ENCODE measurements around the gene CST1. TPM values are rescaled to one million over a fixed set of nuclear protein-coding genes. Genes with fewer than 3 reads are reported as not detected.
"Not testable (repeated sequence)": the region's sequence is repeated elsewhere in the genome, so short reads cannot be mapped to it uniquely, and the experiment has no call there.

Gene CST1
- total RNA-seq, 4 donors from 2014 or later: 11.2 TPM; not detected in 3

GRCh38 chr20:23752481-23753193, 1.9 kb upstream of the CST1 start:
- Histone ChIP-seq H3K4me3 (no peak overlapping the region), H3K36me3 (no peaks in the 10 kb centered on the region), H3K27me3 (no peaks in the 10 kb centered on the region), H3K27ac (no peak overlapping the region), H3K9me3 (no peaks in the 10 kb centered on the region), H3K4me1 (peaks cover 3% of the 10 kb centered on the region)
- TF ChIP-seq CTCF (IDR thresholded peaks at IDR 0.05): no peak
- TF ChIP-seq EP300 (IDR thresholded peaks at IDR 0.05): no peak
- TF ChIP-seq POLR2AphosphoS5 (IDR thresholded peaks at IDR 0.05): no peak
- WGBS: 90% methylated on average over 11 of the region's 11 CpGs
- no peak for DNase-seq (ENCODE audit: low spot score in 2 of 2)

GRCh38 chr20:23752019-23752418, 1.3 kb upstream of the CST1 start:
- DNase-seq (ENCODE audit: low spot score in 2 of 2): no peak
- Histone ChIP-seq H3K4me3 (no peak overlapping the region), H3K36me3 (no peaks in the 10 kb centered on the region), H3K9me3 (no peaks in the 10 kb centered on the region), H3K27ac (no peak overlapping the region), H3K4me1 (peaks cover 3% of the 10 kb centered on the region), H3K27me3 (no peaks in the 10 kb centered on the region)
- TF ChIP-seq POLR2AphosphoS5 (IDR thresholded peaks at IDR 0.05) (no peak), EP300 (IDR thresholded peaks at IDR 0.05) (no peak), CTCF (IDR thresholded peaks at IDR 0.05) (no peak)
- WGBS: 83% methylated on average over 4 of the region's 4 CpGs

GRCh38 chr20:23749746-23750145, 989 bp downstream of the CST1 start:
- DNase-seq (ENCODE audit: low spot score in 2 of 2): no peak
- no peaks in the 10 kb centered on the region for H3K27me3 ChIP-seq

GRCh38 chr20:23748975-23749374, 1.8 kb downstream of the CST1 start:
- not testable (repeated sequence) for DNase-seq (ENCODE audit: low spot score in 2 of 2); H3K27ac ChIP-seq; H3K36me3 ChIP-seq; H3K4me3 ChIP-seq; H3K27me3 ChIP-seq; H3K9me3 ChIP-seq; H3K4me1 ChIP-seq
- 79% methylated on average over 9 of the region's 10 CpGs for WGBS

More at GRCh38 chr20:23749746-23750145, 989 bp downstream of the CST1 start:
- no peaks in the 10 kb centered on the region for H3K36me3 ChIP-seq
- 91% methylated on average over 5 of the region's 5 CpGs for WGBS
- H3K9me3 ChIP-seq: no peaks in the 10 kb centered on the region
- no peak overlapping the region for H3K27ac ChIP-seq
- peaks cover 3% of the 10 kb centered on the region for H3K4me1 ChIP-seq
- H3K4me3 ChIP-seq: no peak overlapping the region
- TF ChIP-seq EP300 (IDR thresholded peaks at IDR 0.05) (no peak), POLR2A (IDR thresholded peaks at IDR 0.05) (no peak), CTCF (IDR thresholded peaks at IDR 0.05) (no peak), POLR2AphosphoS5 (IDR thresholded peaks at IDR 0.05) (no peak)

GRCh38 chr20:23747551-23747950, 3.2 kb downstream of the CST1 start:
- not testable (repeated sequence) for H3K4me1 ChIP-seq; H3K27me3 ChIP-seq; H3K4me3 ChIP-seq; H3K27ac ChIP-seq; DNase-seq (ENCODE audit: low spot score in 2 of 2); H3K36me3 ChIP-seq; H3K9me3 ChIP-seq
- 60% methylated on average over 7 of the region's 7 CpGs for WGBS

- DNase-seq (ENCODE audit: low spot score in 2 of 2); H3K4me1 ChIP-seq: not testable (repeated sequence)
- WGBS: 100% methylated on average over 1 of the region's 4 CpGs
Observed at GRCh38 chr20:23747092-23747491, 3.6 kb downstream of the CST1 start.

GRCh38 chr20:23746321-23746720, 4.4 kb downstream of the CST1 start:
- H3K36me3 ChIP-seq: no peaks in the 10 kb centered on the region
- 47% methylated on average over 6 of the region's 6 CpGs for WGBS
- DNase-seq (ENCODE audit: low spot score in 2 of 2): no peak

More at GRCh38 chr20:23747092-23747491, 3.6 kb downstream of the CST1 start:
- H3K27me3 ChIP-seq, H3K4me3 ChIP-seq, H3K9me3 ChIP-seq, H3K36me3 ChIP-seq, H3K27ac ChIP-seq: not testable (repeated sequence)

More at GRCh38 chr20:23746321-23746720, 4.4 kb downstream of the CST1 start:
- TF ChIP-seq POLR2A (IDR thresholded peaks at IDR 0.05): no peak
- no peak for TF ChIP-seq CTCF (IDR thresholded peaks at IDR 0.05)
- TF ChIP-seq EP300 (IDR thresholded peaks at IDR 0.05): no peak
- TF ChIP-seq POLR2AphosphoS5 (IDR thresholded peaks at IDR 0.05): no peak
- Histone ChIP-seq H3K4me1 (no peaks in the 10 kb centered on the region), H3K27ac (no peak overlapping the region), H3K27me3 (no peaks in the 10 kb centered on the region), H3K9me3 (no peaks in the 10 kb centered on the region), H3K4me3 (no peak overlapping the region)
